ENCODE data around the gene CCDC91.
A peak's percentile ranks its signal among the peaks of the same experiment; 100 is the strongest.
"Not testable (repeated sequence)": the region's sequence is repeated elsewhere in the genome, so short reads cannot be mapped to it uniquely, and the experiment has no call there.

Gene CCDC91

DNA sequence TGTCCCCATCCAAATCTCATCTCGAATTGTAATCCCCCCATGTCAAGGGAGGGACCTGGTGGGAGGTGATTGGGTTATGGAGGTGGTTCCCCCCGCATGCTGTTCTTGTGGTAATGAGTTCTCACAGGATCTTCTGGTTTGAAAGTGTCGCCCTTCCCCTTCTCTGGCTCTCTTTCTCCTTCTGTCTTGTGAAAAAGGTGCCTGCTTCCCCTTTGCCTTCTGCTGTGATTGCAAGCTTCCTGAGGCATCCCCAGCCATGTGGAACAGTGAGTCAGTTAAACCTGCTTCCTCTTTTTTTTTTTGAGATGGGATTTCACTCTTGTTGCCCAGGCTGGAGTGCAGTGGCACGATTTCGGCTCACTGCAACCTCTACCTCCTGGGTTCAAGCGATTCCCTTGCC, 104.0 kb downstream of the CCDC91 start:
- no peak for DNase-seq

DNA sequence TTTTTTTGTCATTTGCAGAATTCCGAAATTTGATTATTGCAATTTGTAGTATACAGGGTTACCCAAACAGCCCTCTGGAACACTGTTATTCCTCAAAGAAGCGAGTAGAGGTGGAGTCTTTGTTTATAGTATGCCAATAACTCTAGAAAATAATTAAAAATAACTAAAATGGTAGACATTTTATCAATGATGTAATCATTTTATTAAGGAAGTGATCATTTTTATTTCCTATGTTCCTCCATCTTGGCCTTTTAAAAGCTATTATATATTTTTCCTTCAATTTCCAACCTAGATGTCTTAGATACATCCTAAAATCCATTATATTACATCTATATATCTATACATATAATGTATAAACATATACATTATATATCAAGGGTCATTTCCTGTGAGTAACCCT, 106.0 kb downstream of the CCDC91 start:
- DNase-seq, result no peak

DNA sequence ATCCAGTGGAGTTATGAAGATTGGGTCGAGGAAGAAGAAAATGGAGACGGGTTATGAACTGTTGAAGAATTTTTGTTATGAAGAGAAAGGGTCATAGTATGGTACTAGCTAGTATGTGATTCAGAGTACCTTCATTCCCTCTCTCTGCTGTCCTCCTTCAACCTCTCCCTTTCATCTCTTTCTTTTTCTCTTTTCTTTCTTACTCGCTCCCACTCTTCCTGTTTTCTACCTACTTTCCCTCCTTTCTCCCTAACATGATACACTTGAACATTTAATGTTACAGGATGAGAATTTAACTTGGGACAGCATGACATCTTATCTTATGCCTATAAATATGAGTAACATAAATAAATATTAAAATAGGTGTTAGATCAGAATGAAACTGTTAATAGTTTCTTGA, 112.9 kb downstream of the CCDC91 start:
- DNase-seq, result no peak

DNA sequence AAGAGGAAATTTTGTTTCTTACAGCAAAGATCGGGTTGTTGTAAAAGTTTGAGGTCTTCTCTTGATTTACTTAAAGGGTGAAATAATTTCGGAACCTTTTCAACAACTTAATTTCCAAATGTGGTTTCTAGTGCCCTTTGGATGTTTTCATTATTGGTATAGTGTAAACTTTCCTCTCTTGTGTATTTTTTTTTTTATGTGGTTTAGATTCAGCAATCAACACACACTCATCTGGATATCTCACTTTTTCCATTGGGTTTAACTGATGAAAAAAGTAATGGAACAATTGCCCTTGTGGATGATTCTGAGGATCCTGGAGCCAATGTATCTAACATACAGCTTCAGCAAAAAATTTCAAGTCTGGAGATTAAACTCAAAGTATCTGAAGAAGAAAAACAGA, 116.3 kb downstream of the CCDC91 start:
- no peak for DNase-seq

DNA sequence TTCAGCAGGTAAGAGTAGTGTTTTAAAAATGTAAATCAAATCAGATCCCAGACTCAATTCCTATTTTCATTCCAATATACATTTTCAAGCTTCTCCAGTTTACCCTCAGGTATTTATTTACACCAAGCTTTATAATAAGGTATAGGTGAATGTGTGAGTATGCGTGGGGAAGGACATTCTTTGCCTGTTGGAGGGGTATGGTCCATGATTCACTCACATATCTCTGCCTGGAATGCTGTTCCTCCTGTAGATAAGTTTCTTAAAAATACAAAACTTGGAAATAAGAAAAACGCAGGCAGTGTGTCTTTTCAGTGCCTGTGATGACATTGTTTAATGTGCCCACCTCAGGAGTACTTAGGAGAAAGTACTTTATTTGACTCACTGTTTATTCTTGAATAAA, 118.6 kb downstream of the CCDC91 start:
- DNase-seq, result no peak

DNA sequence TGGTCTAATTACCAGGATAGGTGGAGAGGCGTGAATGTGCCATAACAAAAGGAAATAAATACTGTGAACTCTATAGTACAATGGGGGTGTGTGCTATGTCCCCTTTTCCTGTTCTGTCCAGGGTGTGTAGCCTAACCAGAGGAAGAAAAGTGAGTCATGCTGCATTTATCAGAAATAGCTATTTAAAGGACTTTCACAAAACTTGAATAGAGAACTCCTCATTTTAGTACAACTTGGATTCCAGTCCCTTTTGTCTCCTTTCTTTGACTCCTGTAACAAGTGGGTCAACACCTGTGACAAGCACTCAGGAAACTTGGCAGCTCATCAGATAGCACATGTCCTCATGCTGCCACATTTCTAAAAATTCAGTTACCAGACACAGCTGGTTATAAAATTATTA, 123.4 kb downstream of the CCDC91 start:
- no peak for DNase-seq

DNA sequence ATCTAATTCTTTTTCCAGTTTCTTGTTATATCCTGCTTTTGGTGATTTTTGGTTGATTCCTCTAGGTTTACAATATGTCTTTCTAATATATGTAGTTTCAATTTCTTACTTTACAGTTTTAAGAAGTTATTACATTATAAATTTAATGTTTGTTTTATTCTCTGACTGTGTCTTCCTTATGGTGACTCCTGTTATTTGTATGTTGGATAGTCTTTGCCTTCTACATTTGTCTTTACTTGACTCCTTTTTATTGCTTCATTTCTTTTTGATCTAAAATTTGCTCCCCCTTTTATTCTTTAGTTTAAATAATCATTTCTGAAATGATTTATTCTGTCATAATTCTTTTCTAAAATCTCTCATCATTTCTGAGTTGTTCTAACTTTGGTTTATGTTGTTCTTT, 125.8 kb downstream of the CCDC91 start:
- DNase-seq, result no peak

DNA sequence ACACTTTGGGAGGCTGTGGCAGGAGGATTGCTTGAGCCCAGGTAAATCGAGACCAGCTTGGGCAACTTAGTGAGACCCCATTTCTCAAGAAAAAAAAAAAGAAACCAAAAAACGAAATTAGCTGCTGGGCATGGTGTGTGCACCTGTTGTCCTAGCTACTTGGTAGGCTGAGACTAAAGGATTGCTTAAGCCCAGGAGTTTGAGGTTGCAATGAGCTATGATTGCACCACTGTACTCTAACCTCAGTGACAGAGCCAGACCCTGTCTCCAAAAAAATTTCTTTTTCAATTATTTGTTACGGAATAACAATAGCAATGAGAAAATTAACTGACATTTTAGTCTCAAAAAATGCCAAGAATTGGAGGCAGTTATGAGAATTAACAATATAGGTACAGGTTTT, 128.0 kb downstream of the CCDC91 start:
- DNase-seq, result no peak

DNA sequence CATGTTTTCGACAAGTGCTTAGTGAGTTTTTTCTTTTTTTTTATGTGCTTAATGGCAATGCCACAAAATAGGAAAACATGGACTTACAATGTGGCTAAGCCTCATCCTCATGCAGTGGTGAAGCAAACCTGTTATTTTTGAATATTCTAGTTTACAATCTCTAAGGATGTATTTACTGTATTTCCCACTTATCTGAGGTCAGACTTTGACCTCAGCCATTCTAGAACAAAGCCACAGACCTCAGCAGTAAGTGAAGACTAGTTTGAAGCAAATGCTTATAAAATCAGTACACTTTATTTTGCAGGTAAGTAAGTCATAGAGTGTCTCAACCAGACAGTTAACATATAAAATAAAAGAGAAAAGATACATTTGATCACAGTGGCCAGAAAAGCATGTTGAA, 130.1 kb downstream of the CCDC91 start:
- DNase-seq, result peak in 1 of 5 experiments; percentile 8

DNA sequence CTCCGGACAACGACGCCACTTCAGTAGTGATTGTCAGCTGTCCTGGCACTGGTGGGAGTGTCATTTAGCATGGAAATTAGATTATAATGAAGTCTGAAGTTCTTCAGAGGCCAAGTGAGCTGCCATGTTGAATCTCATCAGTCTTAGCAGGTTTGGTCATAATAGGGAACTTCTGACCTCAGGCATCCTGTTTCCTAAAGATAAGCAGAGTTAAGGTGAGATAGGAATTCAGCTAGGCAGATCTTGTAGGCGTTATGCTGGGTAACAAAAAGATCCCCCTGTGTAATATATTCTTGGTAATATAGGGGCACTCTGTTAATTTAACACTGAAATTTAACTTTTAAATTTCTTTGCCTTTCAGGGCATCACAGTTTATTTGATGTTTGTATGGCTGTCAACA, 137.5 kb downstream of the CCDC91 start:
- DNase-seq, result no peak

DNA sequence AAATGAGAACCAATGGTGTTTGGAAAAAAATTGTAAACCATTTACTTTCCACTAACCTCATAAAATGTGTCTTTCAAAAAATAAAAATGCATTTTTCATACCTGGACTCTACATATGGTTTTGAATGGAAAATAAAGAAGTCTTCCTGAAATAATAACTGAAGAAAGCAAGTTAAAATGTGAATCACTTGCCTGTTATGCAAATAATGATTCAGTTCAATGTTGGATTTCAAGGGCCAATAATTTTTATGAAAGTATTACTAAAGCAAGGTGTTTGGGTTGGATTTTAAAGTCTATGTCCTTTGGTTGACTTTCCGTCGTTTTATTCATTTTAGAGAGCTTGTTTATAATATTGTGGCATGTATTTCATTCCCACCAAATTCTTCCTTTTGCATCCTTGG, 138.7 kb downstream of the CCDC91 start:
- no peak for DNase-seq

DNA sequence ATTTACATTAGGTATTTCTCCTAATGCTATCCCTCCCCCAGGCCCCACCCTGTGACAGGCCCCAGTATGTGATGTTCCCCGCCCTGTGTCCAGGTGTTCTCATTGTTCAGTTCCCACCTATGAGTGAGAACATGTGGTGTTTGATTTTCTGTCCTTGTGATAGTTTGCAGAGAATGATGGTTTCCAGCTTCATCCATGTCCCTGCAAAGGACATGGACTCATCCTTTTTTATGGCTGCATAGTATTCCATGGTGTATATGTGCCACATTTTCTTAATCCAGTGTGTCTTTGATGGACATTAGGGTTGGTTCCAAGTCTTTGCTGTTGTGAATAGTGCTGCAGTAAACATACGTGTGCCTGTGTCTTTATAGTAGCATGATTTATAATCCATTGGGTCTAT, 139.5 kb downstream of the CCDC91 start:
- DNase-seq, result not testable (repeated sequence)

DNA sequence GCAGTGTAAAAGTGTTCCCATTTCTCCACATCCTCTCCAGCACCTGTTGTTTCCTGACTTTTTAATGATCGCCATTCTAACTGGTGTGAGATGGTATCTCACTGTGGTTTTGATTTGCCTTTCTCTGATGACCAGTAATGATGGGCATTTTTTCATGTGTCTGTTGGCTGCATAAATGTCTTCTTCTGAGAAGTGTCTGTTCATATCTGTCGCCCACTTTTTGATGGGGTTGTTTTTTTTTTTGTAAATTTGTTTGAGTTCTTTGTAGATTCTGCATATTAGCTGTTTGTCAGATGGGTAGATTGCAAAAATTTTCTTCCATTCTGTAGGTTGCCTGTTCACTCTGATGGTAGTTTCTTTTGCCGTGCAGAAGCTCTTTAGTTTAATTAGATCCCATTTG, 140.0 kb downstream of the CCDC91 start:
- not testable (repeated sequence) for DNase-seq

DNA sequence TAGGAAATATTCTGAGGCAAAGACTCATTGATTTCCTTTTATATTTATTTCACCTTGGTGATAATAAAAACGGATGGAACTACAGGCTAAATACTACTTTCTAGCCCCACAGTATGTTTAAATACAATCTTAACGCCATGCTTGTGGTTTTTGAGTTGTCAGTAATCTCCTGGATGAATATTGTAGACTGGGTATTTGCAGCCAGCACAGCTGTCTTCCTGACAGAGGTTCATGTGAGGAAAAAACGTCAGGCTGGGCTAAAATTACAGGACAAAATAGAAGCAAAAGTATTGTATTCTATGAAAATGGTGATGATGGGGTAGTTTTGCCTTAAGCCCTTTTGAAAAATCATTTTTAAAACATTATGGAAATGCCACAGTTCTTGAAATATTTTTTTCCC, 140.9 kb downstream of the CCDC91 start:
- DNase-seq, result no peak

DNA sequence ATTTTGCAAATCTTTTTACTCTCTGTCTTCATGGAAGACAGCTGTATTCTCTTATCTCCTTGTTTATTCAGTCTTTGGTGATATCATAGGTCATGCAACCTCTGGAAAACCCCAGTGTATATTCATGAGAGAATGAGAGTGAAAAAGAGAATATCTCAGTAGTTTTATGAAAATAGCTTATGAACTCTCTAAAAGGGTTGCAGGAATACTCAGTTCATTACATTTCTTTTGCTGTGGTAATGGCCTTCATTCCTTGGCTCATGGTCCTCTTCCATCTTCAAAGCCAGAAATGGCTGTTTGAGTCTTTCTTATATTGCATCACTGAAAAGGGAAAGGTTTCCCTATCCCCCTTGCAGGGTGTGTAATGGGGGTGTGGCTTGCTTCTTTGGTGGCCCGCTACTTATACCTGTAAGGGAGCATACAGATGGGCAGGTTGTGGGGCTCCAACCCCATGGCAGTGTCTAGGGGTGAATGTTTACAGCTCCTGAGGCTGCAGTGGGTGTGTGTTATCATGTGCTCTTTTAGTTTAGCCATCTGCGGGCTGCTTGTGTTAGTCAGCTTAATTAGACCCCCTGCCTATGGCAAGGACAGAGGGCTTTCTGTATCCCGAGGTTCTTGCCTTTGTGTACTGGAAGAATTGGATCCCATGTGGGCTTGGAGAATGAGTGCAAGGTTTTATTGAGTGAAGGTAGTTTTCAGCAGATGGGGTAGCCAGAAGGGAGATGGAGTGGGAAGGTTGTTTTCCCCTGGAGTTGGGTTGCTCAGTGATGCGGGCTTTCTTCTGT, 150.2 kb downstream of the CCDC91 start:
- no peak for DNase-seq

DNA sequence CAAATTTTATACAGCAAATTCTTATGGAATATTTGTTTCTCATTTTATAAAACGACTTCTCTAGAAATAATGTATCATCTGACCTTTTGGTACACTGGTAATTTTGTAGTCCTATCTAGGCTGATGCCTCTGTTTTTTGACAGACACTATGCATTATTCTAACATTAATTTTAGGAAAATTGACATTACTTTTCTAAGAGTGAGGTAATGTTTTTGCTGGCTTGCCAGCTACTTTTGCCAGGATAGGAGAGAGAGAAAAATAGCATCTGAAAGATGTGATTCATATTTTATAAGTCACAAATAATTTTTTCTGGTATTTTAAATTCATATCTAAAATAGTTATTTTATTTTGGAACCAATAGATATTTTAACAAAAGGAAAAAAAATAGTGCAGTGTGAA, 153.5 kb downstream of the CCDC91 start:
- no peak for DNase-seq

DNA sequence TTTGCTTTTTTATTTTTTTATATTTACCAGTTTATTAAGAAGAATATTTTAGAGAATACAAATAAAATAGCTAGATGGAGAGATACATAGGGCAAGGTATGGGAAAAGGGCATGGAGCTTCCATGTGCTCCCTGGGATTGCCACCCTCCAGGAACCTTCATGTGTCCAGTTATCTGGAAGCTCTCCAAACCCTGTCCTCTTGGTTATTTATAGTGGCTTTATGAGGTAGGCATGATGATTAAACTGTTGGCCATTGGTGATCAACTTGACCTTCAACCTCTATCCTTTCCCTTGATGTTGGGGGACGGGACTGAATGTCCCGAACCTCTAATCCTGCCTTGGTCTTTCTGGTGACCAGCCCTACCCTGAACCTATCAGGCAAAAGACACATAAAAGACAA, 156.3 kb downstream of the CCDC91 start:
- no peak for DNase-seq

DNA sequence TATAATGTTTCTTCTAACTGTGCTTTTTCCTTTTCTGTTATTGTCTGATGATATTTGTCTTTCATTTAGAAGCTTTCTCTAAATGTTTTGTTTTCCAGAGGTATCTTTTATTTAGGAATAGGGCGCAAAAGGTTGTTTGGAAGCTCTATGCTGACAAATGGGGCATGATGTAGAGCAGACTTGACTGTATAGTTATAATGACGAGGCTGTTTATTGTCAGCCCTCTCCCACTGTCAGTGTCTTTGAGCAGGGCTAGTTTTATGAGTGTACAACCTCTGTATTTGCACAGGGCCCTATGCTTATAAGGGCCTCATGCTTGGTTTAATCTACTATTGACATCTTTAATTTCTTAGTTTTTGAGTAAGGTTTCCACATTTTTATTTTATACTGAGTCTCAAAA, 158.9 kb downstream of the CCDC91 start:
- no peak for DNase-seq

DNA sequence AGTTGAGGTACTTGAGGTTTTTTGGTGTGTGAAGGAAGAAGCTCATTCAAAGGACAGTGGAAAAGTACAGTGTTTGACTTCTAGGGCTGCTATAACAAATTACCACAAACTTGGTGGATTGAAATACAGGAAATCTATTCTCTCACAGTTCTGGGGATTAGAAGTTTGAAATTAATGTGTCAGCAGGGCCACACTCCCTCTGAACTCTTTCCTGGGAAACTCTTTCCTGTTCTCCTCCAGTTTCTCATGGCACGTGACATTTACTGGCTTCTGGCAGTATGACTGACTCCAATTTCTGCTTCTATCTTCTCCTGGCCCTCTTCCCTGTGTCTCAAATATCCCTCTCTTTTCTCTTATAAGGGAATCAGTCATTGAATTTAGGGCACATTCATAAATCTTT, 160.2 kb downstream of the CCDC91 start:
- DNase-seq, result no peak

DNA sequence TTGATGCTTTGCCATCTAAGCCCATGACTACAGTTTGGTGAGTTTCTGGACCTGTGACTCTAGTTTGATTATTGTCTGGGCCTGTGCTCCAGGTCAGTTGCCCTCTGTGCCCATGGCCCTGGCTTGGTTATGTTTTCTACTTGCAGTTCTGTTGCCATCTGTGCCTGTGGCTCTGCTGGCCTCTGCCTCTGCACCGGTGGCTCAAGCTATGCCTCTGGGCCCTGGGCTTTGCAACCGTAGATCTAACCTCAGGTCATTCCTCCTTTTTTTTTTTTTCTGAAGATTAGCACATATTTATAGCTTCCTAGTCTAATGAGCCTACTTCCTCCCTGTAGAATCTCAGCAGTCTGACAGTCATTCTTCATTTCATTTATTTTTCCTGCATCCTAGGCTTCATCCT, 161.2 kb downstream of the CCDC91 start:
- no peak for DNase-seq

DNA sequence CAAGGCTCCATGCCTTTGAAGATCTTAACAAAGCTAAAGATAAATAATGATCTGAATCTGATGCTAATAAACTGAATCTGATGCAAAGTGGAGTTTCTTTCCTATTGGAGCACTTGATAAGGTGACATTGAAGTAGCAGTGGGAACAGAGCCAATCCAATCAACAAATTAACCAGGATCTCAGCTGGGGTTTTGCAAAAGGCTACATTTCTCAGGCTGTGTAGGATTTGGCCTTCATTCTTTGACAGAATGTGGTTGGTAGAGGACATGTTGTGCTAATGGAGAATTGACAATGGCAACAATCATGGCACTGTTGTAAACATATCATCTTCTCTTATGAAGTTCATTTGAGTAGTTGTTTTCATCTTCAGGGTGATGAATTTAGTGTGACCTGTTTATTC, 164.9 kb downstream of the CCDC91 start:
- no peak for DNase-seq

DNA sequence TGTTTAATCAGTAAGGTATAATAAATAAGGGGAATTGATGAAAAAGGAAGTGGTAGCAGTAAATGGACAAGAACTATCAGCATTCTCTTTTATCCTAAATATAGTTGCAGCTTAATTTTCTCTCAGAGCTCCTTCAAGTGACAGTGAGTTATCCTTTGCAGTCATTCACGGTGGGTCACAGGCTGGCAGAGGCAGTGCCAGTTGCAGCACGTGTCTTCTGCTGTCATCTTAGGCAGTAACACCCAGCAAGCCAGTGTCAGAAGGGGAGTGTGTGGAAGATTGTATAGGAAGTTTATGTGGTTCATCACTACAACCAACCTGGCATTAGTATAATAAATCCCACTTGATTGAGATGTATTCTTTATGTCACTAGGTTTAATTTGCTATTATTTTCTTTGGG, 170.0 kb downstream of the CCDC91 start:
- no peak for DNase-seq

DNA sequence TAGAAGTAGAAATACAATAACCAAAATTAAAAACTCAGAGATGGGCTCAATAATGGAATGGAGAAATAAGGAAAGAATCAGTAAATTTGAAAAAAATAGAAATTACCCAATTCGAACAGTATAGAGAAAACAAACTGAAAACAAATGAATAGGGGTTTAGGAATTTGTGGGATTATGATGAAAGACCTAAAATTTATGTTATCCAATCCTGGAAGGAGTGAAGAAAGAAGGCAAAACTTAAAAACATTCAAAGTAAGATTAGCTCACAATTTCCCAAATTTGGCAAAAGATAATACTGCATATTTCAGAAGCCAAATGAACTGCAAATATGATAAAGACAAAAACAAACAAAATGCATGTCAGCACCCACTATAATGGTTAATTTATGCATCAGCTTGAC, 177.1 kb downstream of the CCDC91 start:
- DNase-seq, result no peak

DNA sequence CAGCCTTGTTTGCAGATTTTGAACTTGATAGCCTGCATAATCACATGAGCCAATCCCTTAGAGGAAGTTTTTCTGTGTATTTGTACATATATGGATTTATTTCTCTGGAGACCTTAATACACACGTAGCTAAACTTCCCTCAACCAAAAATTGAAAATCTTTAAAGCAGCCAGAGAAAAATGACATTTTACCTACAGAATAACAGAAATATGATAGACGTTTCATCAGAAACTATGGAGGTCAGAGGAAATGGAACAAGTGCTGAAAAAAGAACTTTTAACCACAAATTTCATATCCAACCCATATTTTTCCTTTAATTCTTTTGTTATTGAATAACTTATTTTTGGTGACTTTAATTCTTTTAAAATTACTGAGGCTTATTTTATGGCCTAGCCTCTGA, 177.7 kb downstream of the CCDC91 start:
- no peak for DNase-seq

DNA sequence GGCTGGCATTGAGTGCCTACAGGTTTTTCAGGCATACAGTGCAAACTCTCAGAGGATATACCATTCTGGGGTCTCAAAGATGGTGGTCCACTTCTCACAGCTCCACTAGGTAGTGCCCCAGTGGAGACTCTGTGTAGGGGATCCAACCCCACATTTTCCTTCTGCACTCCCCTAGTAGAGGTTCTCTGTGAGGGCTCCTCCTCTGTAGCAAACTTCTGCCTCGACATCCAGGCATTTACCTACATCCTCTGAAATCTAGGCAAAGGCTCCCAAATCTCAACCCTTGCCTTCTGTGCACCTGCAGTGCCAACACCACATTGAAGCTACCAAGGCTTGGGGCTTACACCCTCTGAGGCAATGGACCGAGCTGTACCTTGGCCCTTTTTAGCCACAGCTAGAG, 179.2 kb downstream of the CCDC91 start:
- DNase-seq, result peak in 1 of 5 experiments; percentile 18
